C4-2B (cell line): Measurements from ENCODE around the gene HSF2.

Experiments used
- CTCF ChIP-seq: fragments of 450-650 bp; conservative IDR thresholded peaks from 2 replicates; pipeline ENCODE4 v1.5.1; 2017; ENCODE audit warnings: mild to moderate bottlenecking
- ZFX ChIP-seq: fragments of 450-650 bp; IDR thresholded peaks from 2 replicates; pipeline ENCODE4 v1.6.1; 2017

GRCh38 chr6:122408702-122409458 lies 9.4 kb downstream of the HSF2 start:
- TF ChIP-seq CTCF (no peak), ZFX (no peak)
